Adrenal gland (tissue), 5 donors: ENCODE measurements around the gene WFDC1.

ENCODE experiments used
- POLR2A ChIP-seq, 2 donors: fragments of 450-650 bp; IDR thresholded peaks; one replicate each; pipeline ENCODE4 v1.6.1; 2017; ENCODE audit warnings: antibody characterized with exemption in 2 of 2, mild to moderate bottlenecking in 2 of 2, moderate library complexity in 1 of 2
- TF ChIP-seq, protein P1 (sequence below), 6 experiments: fragments of 450-650 bp in 4 of 6; fragments of 200-600 bp in 2 of 6; sonication (generic) in 1 of 6; IDR thresholded peaks; 1 replicate in 5 of 6; 2 replicates in 1 of 6; pipeline versions ENCODE4 v1.5.1 to v1.8.0; 2016 to 2021; ENCODE audit warnings: antibody characterized with exemption in 6 of 6, mild to moderate bottlenecking in 2 of 6, moderate library complexity in 1 of 6
- donor health status: DM: no; HTN: no; CAD: no.

- TF ChIP-seq, protein P1, sequence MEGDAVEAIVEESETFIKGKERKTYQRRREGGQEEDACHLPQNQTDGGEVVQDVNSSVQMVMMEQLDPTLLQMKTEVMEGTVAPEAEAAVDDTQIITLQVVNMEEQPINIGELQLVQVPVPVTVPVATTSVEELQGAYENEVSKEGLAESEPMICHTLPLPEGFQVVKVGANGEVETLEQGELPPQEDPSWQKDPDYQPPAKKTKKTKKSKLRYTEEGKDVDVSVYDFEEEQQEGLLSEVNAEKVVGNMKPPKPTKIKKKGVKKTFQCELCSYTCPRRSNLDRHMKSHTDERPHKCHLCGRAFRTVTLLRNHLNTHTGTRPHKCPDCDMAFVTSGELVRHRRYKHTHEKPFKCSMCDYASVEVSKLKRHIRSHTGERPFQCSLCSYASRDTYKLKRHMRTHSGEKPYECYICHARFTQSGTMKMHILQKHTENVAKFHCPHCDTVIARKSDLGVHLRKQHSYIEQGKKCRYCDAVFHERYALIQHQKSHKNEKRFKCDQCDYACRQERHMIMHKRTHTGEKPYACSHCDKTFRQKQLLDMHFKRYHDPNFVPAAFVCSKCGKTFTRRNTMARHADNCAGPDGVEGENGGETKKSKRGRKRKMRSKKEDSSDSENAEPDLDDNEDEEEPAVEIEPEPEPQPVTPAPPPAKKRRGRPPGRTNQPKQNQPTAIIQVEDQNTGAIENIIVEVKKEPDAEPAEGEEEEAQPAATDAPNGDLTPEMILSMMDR (IDR thresholded peaks at IDR 0.05): no peak
- no peak for TF ChIP-seq POLR2A (IDR thresholded peaks at IDR 0.05)
Measured at GRCh38 chr16:84279881-84280280, 14.8 kb upstream of the WFDC1 start.
